Frontal cortex (tissue), 4 donors: ENCODE measurements around the gene KRT8. TPM values are rescaled to one million over a fixed set of nuclear protein-coding genes. Genes with fewer than 3 reads are reported as not detected.
"Not testable (repeated sequence)": the region's sequence is repeated elsewhere in the genome, so short reads cannot be mapped to it uniquely, and the experiment has no call there.

Experiments used
- DNase-seq, 2 donors: peaks; one replicate each; pipeline ENCODE4 v3.0.0; 2012; ENCODE audit warnings: low spot score in 2 of 2
- FAIRE-seq: peaks from 2 replicates; lab custom pipeline; 2012; peaks lifted over from hg19 to GRCh38; lab: Jason Lieb, UNC
- total RNA-seq: library from RNA; depleted of rRNA; stranded (reverse); fragments of >200 nt; gene quantifications from one replicate; pipeline ENCODE4 v1.2.3, GENCODE V29; 2014
- donor health status: control.
- donor health status: control.
- donor health status: control.

Gene KRT8
- total RNA-seq, result not detected

DNA sequence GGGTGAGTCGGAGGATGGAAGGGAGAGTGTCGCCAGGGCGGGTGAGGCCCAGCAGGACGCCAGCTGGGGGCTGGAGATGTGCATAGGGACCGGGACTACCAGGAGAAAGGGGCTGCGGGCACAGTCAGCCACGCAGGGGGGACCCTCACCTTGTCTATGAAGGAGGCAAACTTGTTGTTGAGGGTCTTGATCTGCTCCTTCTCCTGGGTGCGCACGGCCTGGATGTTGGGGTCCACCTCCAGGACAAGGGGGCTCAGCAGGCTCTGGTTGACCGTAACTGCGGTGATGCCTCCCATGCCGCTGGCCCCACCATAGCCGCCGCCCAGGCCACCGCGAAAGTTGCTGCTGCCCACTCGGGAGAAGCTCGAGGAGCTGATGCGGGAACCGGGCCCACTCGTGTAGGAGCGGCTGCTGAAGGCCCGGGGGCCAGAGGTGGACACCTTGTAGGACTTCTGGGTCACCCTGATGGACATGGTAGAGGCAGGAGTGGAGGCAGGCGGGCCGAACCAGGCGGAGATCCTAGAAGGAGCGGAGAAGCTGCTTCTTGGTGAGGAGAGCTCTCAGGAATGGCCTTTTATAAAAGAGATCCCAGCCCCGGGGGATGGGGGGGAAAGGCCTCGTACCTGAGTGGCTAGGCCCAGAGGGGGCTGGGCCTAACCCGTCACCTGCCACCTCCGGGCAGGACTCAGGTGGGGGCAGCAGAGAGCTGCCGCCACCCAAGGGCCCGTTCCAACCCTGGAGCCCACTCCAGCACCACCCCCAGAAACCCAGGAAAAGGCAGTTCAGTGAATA lies at the start of gene KRT8:
Gene KRT8 (minus strand): TSS at position 568 of the 792 bp plus-strand sequence. CDS start 95 bp downstream, at position 473.
- not testable (repeated sequence) for FAIRE-seq, DNase-seq

DNA sequence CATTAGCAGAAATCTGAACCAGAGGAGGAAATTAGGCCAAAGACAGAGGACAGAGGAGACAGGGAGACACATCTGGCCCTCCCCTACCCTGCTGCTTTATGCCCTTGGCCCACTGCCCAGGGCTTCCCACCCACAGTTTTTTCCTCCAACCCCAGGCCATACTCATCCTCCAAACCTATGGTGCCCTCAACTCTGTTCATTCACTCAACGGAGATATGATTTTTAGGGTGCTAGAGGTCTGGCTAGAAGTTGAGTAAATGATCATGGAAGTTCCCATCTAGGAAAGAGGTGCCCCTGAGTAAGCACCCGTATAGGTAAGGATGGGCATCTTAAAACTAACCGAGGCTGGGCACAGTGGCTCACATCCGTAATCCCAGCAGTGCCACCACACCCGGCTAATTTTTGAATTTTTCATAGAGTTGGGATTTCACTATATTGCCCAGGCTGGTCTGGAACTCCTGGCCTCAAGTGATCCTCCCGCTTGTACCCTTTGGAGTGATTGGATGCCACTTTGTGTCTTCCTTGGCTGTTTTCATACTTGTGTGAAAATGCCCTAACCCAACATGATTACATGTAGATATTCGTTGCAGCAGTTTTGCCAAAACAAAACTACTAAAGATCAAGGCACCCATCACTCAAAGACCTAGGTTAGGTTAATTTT lies 48.4 kb upstream of the KRT8 start:
- DNase-seq (no peak), FAIRE-seq (no peak)

DNA sequence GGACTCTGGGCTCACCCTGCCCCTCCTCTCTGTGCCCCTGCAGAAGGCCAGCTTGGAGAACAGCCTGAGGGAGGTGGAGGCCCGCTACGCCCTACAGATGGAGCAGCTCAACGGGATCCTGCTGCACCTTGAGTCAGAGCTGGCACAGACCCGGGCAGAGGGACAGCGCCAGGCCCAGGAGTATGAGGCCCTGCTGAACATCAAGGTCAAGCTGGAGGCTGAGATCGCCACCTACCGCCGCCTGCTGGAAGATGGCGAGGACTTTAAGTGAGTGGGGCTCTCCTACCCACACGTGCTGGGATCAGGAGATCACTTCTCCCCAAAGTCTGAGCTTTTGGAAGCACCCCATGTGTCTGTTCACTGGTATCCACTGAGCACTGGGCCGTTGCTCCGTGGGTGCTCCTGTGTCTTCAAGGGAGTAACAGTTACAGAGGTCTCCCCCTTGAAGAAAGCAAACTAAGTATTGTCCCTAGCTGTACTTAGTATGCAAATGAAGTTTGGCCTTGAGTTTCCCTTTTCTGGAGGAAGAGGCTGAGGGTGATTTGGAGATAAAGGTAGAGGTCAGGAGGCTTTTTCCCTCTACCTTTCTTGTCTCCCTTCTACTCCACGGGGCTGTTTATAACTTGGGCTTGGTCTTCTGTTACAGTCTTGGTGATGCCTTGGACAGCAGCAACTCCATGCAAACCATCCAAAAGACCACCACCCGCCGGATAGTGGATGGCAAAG lies 47.4 kb upstream of the KRT8 start:
- DNase-seq (no peak), FAIRE-seq (no peak)

DNA sequence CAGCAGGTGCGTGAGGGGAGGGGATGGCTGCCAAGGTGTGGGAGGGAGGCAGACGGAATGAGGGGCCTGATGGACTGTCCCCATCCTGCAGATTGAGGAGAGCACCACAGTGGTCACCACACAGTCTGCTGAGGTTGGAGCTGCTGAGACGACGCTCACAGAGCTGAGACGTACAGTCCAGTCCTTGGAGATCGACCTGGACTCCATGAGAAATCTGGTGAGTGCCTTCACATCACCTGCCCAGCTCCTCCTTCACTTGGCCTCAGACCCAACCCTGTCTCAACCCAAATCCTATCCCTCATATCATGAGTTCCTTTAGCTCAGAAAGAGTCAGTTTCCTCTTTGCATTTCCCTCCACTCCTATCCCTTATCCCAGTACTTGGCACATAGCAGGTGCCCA lies 46.8 kb upstream of the KRT8 start:
- FAIRE-seq, result no peak
- DNase-seq, result no peak

DNA sequence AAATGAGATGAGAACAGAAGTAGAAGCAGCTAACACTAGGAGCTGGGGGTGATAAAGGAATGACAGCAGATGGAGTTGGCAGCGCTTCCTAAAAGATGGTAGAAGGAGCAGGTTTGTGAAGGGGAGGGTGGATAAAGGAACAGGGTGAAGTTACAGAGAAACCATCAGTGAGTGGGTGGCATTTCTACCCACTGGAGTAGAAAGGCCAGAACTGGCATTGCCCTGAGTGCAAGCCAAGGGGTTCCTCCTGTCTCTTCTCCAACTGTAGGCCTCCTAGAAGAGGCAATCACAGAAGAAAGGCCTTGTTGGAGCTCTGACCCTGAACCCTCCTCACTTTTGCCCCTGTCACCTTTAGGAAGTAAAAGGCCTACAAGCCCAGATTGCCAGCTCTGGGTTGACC lies 46.2 kb upstream of the KRT8 start:
- DNase-seq, result no peak
- FAIRE-seq, result no peak

DNA sequence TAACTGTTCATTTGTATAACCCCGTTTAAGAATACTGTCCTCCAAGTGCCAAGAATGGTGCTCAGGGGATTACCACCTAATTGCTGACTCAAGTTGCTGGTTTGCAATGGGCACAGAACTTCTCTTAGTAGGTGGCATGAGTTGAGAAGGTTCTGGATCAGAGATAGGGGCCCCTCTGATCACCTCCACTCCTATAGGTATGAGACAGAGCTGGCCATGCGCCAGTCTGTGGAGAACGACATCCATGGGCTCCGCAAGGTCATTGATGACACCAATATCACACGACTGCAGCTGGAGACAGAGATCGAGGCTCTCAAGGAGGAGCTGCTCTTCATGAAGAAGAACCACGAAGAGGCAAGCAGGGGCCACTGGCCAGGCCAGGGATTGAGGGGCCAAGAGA lies 45.7 kb upstream of the KRT8 start:
- FAIRE-seq, result no peak
- no peak for DNase-seq

DNA sequence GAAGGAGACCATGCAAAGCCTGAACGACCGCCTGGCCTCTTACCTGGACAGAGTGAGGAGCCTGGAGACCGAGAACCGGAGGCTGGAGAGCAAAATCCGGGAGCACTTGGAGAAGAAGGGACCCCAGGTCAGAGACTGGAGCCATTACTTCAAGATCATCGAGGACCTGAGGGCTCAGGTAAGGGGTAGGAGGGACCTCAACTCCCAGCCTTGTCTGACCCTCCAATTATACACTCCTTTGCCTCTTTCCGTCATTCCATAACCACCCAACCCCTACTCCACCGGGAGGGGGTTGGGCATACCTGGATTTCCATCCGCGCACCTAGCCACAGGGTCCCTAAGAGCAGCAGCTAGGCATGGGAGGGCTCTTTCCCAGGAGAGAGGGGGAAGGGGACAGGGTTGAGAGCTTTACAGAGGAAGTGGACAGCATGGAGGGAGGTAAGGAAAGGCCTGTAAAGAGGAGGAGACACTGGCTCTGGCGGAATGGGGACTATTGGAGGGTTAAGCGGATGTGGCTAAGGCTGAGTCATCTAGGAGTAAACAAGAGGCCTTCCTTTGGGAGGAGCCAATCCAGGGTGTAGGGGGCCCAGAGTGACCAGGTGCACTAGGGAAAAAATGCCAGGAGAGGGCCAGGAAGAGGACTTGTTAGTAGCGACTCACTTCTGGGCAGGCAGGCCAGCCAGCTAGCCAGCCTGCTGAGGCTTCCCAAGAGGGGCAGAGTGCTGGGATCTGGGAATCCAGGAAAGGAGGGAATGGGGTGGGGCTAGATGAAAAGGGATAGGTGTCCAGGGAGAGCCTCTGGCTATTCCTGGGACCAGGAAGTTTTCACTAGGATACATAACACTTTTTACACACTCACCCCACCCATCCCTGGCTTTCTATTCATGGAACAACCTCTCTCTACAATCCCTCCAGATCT lies 44.8 kb upstream of the KRT8 start:
- FAIRE-seq, result no peak
- no peak for DNase-seq

DNA sequence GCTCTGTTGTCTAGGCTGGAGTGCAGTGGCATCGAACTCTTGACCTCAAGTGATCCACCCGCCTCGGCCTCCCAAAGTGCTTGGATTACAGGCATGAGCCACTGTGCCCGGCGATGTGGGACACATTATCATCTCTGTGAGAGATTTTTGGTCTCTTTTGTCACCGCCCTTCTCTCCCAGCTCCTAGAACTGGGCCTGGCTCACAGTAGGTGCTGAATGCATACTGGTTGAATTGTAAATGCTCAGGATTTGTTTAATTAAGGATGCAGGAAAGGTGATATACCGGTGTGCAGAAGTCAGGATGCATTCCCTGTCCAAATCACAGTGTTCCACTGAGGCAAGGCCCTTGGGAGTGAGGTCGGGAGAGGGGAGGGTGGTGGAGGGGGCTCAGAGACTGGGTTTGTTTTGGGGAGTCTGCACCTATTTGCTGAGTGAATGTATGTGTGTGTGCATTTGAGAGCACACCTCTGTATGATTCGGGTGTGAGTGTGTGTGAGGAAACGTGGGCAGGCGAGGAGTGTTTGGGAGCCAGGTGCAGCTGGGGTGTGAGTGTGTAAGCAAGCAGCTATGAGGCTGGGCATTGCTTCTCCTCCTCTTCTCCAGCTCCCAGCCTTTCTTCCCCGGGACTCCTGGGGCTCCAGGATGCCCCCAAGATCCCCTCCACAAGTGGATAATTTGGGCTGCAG lies 43.0 kb upstream of the KRT8 start:
- DNase-seq, result no peak
- FAIRE-seq, result no peak

DNA sequence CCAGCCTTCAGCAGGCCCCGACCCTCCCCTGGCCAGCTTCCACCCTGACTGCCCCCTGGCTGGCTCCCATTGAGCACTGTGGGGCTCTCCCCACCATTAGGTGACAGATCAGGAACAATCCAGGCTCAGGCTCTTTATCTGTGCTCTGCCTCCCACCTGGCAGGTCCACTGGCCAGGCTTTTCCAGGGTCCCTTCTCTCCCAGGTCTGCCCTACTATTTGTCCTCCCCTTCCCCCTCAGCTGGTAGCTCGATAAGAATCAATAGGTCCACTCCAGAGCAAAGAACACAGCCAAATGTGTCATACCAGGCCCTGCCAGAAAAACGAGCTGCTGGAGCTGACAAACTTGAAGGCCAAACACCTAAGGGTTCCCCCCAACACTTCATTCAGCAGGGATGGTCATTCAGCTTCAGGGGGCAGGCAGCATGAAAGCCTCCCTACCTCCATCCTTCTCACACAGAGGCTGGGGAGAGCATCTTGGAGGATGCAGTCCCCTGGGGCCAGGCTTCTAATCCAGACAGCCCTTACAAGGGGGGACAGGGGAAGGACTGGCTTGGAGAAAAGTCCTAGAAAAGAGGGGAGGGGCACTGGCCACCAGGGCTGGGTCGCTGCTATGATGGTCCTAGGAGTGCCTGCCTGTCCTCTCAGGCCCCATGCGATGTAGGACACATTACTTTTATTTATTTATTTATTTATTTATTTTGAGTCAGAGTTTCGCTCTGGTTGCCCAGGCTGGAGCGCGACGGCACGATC lies 42.1 kb upstream of the KRT8 start:
- FAIRE-seq (no peak), DNase-seq (no peak)

DNA sequence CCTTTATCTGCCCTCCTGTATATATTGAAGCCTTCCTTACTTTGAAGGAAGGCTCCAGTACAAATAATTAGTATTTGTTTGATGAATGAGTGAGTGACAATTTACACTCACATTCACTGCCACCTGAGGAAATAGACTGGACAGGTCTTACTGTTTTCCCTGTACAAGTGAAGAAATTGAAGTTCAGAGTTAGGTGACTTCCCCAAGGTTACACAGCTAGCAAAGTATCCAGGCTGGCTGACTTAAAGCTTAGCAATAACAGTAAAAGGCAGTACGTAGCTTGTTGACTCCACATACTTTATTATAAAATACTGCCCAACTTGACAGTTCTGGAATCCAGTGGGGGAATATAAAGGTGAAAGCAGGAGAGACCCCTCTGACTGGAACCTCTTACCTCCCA lies 41.5 kb upstream of the KRT8 start:
- DNase-seq (no peak), FAIRE-seq (no peak)

DNA sequence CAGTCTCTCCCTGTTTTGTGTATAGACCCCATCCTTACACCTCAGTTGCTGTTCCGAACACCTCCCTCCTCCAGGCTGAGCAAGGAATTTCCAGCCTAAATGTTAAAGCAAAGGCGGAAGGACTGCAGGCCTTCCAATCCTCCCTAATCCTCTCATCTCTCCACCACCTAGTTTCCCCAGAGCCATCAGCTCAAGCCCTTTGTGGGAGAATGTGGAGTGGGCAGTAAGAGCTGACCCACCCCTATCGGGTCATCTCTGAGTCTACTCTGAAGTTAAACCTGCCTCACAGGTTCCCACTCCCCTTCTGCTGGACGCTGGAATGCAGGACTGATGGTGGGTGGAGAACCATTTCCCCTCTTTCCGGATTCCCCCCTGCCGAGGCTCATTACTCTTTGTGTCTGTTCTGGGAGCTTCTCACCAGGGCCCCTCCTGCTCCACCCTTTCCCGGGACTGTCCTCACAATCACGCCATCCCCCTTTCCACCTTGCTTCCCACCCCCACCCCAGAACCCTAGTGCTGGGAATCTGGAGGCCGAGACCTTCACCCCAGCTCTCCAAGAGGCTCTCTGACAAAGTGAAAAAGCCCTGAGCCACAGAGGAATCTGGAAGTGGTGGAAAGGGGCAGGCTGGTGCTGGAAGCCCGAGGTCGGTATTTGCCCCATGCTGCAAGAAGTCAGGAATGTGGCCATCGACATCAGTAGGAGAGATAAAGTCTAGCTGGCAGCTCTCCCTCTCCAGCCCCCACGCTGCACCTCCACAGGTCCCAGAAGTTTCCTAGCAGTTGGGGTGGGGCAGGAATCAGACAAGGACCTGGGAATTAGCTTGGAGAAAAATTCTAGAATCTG lies 40.7 kb upstream of the KRT8 start:
- FAIRE-seq, result no peak
- no peak for DNase-seq

DNA sequence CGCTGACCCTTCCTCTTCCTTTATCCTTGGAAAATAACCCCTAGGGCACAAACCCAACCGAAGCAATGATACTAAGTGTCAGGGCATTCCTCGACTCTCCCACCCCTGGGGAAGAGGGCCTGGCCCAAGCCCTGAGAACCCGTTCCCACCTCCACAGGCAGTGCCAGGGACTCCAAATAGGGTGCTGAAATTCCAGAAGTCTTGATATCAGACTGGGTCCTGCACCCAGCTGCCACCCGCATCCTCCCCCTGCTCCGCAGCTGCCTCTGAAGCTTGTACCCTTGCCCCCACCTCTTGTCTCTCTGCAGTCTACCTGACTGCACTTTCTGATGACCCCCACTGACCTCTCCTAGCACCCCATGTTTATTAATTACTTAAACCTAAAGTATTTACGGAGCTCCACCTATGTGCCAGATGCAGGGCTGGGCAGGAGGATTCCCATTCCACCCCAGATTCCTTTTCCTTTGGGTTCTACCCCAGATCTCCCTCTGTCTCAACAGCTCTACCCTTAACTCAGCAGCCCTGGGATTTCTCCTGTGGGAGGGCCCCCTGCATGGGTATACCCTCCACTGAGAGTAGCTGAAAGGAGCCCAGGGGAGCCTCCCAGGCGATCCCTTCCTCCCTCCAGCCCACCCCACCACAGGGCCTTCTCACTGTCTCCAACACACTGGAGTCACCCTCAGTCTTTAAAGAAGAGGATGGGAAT lies 40.0 kb upstream of the KRT8 start:
- DNase-seq (no peak), FAIRE-seq (no peak)

DNA sequence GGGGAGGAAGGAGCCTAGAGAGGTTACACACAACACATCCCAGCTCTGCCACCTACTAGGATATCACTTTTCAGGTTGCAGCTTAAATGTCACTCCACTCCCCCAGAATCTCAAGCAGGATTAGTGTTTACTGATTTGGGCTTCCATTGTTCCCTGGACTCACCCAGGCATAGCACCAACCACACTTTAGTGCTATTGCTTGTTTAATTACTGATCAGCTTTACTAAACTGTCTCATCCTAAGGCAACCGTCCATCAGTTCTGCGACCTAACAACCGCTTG lies 38.0 kb upstream of the KRT8 start:
- FAIRE-seq (no peak), DNase-seq (no peak)

DNA sequence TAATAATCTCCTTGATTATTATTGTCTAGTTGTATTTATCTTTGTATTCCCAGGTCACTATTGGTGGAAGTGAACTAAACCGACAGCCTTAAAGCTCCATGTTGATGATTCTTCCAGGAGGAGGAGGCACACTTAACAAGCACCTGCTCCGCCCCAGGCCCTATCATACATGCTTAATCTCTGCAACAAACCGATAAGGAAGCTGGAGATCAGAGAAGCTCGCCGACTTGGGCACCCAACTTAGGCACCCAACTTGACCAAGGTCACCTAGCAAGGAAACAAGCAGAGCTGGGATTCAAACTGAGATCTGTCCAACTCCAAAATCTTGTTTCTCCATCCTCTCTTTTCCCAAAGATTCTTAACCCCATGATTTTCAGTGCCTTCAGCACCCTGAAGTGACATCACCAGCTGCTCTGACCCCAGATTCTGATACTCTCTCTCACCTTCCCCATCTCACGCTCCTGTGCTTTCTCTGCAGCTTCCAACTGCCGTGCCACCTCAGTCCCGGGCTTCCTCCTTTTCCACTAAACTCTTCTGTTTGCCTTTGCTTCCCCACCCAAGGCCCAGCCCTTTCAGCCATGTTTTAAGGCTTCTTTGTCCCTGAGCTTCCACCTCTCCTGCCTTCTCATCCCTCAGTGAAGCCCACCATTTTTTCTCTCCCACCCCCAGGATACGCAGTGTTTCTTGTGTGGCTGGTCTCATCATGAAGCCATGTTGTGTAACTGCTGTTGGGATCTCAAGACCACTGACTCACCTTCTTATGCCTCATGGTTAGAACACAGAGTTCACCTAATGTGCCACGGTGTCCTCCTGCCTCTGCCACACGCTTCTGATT lies 37.4 kb upstream of the KRT8 start:
- no peak for DNase-seq
- no peak for FAIRE-seq

DNA sequence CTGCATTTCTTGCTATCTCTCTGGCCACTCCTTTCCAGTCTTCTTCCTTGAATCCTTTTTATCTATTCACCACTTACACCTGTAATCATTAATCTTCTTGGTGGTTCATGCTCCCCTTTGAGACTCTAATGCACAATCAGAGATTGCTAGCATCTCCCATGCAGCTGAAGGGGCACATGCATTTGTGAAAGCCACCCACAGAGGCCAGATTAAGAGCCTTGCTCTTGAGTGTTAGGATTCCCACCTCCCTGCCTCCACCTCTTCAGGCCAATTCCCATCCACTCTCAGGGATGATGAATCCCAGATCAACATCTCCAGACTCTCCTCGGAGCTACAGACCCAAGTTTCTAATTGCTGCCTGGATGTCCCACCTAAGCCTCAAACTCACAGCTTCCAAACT lies 24.7 kb upstream of the KRT8 start:
- FAIRE-seq (no peak), DNase-seq (no peak)

DNA sequence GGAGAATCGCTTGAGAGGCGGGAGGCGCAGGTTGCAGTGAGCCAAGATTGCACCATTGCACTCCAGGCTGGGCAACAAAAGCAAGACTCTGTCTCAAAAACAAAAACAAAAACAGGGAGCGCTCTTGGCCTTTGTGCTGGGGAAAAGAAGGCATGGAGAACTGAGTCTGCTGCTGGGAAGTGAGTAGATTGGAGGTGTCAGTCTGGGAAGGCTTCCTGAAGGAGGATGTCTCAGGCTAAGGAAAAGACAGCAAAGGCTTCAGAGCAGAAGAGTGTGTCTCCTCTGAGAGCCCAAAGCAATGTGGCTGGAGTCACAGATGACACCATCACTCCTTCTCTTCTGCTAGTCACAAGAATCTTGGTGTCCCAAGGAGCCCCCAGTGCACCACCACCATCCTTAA lies 23.1 kb upstream of the KRT8 start:
- FAIRE-seq, result no peak

More for the DNA sequence above, 23.1 kb upstream of the KRT8 start:
- DNase-seq, result no peak
